ENCODE data around the gene SOX15. TPM values are rescaled to one million over a fixed set of nuclear protein-coding genes. Genes with fewer than 3 reads are reported as not detected.

The SOX15 gene
- total RNA-seq, 1 experiment from 2014 or later = not detected

- in situ Hi-C loops (cut with HindIII; ENCODE audit: low pct_unique_long_range_greater_than_20kb, low sequenced_read_pairs) = no loop called here
These were observed 9.0 kb downstream of the SOX15 start for GRCh38 chr17:7580604-7581575.

GRCh38 chr17:7579834-7580603, 9.9 kb downstream of the SOX15 start:
- in situ Hi-C loops (cut with HindIII; ENCODE audit: low pct_unique_long_range_greater_than_20kb, low sequenced_read_pairs) = no loop called here
- no peak for DNase-seq (ENCODE audit: low read depth)

More at GRCh38 chr17:7580604-7581575, 9.0 kb downstream of the SOX15 start:
- DNase-seq (ENCODE audit: low read depth) = no peak

GRCh38 chr17:7579001-7579833, 10.7 kb downstream of the SOX15 start, which contains the start of gene CD68:
Gene CD68, plus strand, starts transcription at chr17:7579638. Its CDS starts 40 bp downstream, at chr17:7579678.
- peak; percentile 94 for DNase-seq (ENCODE audit: low read depth)
- in situ Hi-C loops (cut with HindIII; ENCODE audit: low pct_unique_long_range_greater_than_20kb, low sequenced_read_pairs) = no loop called here

GRCh38 chr17:7577327-7578199, 12.3 kb downstream of the SOX15 start:
- no peak for DNase-seq (ENCODE audit: low read depth)
- in situ Hi-C loops (cut with HindIII; ENCODE audit: low pct_unique_long_range_greater_than_20kb, low sequenced_read_pairs) = no loop called here

- no peak for DNase-seq (ENCODE audit: low read depth)
- in situ Hi-C loops (cut with HindIII; ENCODE audit: low pct_unique_long_range_greater_than_20kb, low sequenced_read_pairs) = no loop called here
These were observed 13.4 kb downstream of the SOX15 start for GRCh38 chr17:7576432-7576937.

GRCh38 chr17:7575959-7576358, 13.9 kb downstream of the SOX15 start:
- DNase-seq (ENCODE audit: low read depth) = no peak
- in situ Hi-C loops (cut with HindIII; ENCODE audit: low pct_unique_long_range_greater_than_20kb, low sequenced_read_pairs) = no loop called here

GRCh38 chr17:7575481-7575883, 14.4 kb downstream of the SOX15 start:
- in situ Hi-C loops (cut with HindIII; ENCODE audit: low pct_unique_long_range_greater_than_20kb, low sequenced_read_pairs) = no loop called here

GRCh38 chr17:7574176-7574953, 15.5 kb downstream of the SOX15 start:
- in situ Hi-C loops (cut with HindIII; ENCODE audit: low pct_unique_long_range_greater_than_20kb, low sequenced_read_pairs) = no loop called here
- DNase-seq (ENCODE audit: low read depth) = no peak

More at GRCh38 chr17:7575481-7575883, 14.4 kb downstream of the SOX15 start:
- no peak for DNase-seq (ENCODE audit: low read depth)

GRCh38 chr17:7573324-7574080, 16.4 kb downstream of the SOX15 start:
- DNase-seq (ENCODE audit: low read depth) = peak; percentile 78
- in situ Hi-C loops (cut with HindIII; ENCODE audit: low pct_unique_long_range_greater_than_20kb, low sequenced_read_pairs) = no loop called here

GRCh38 chr17:7572588-7573323, 17.1 kb downstream of the SOX15 start:
- in situ Hi-C loops (cut with HindIII; ENCODE audit: low pct_unique_long_range_greater_than_20kb, low sequenced_read_pairs) = no loop called here
- DNase-seq (ENCODE audit: low read depth) = peak; percentile 97

- in situ Hi-C loops (cut with HindIII; ENCODE audit: low pct_unique_long_range_greater_than_20kb, low sequenced_read_pairs) = no loop called here
- DNase-seq (ENCODE audit: low read depth) = no peak
These were observed 17.6 kb downstream of the SOX15 start for GRCh38 chr17:7572338-7572587.

GRCh38 chr17:7570351-7570750, 19.5 kb downstream of the SOX15 start:
- DNase-seq (ENCODE audit: low read depth) = no peak
- in situ Hi-C loops (cut with HindIII; ENCODE audit: low pct_unique_long_range_greater_than_20kb, low sequenced_read_pairs) = no loop called here

- DNase-seq (ENCODE audit: low read depth) = no peak
- in situ Hi-C loops (cut with HindIII; ENCODE audit: low pct_unique_long_range_greater_than_20kb, low sequenced_read_pairs) = no loop called here
These were observed 20.3 kb downstream of the SOX15 start for GRCh38 chr17:7569571-7569970.

GRCh38 chr17:7563115-7563869, 26.6 kb downstream of the SOX15 start:
- no peak for DNase-seq (ENCODE audit: low read depth)
- in situ Hi-C loops (cut with HindIII; ENCODE audit: low pct_unique_long_range_greater_than_20kb, low sequenced_read_pairs) = no loop called here

GRCh38 chr17:7562208-7562605, 27.7 kb downstream of the SOX15 start:
- in situ Hi-C loops (cut with HindIII; ENCODE audit: low pct_unique_long_range_greater_than_20kb, low sequenced_read_pairs) = no loop called here
- DNase-seq (ENCODE audit: low read depth) = no peak
